ENCODE data around the gene MB.

MB gene

GRCh38 chr22:35581023-35581413, 36.1 kb downstream of the MB start:
- Histone ChIP-seq H3K9ac (ENCODE audit: low read length) (no peak overlapping the region), H3K36me3 (ENCODE audit: control insufficient read depth, insufficient read depth, low read length, severe bottlenecking) (no peaks in the 10 kb centered on the region), H3K9me3 (ENCODE audit: control insufficient read depth, low read length) (no peaks in the 10 kb centered on the region), H3K27me3 (replicated peaks; ENCODE audit: control insufficient read depth, insufficient read depth, low read length) (no peaks in the 10 kb centered on the region), H3K4me1 (ENCODE audit: control insufficient read depth, insufficient read depth, low read length) (no peaks in the 10 kb centered on the region), H3K4me3 (ENCODE audit: low read length) (no peak overlapping the region)
- DNase-seq (ENCODE audit: low read depth), result no peak

- no peaks in the 10 kb centered on the region for H3K4me1 ChIP-seq (ENCODE audit: control insufficient read depth, insufficient read depth, low read length)
- DNase-seq (ENCODE audit: low read depth), result no peak
- no peaks in the 10 kb centered on the region for H3K27me3 ChIP-seq (replicated peaks; ENCODE audit: control insufficient read depth, insufficient read depth, low read length)
- H3K9me3 ChIP-seq (ENCODE audit: control insufficient read depth, low read length), result no peaks in the 10 kb centered on the region
- no peaks in the 10 kb centered on the region for H3K36me3 ChIP-seq (ENCODE audit: control insufficient read depth, insufficient read depth, low read length, severe bottlenecking)
- H3K4me3 ChIP-seq (ENCODE audit: low read length), result no peak overlapping the region
- H3K9ac ChIP-seq (ENCODE audit: low read length), result no peak overlapping the region
Observed at GRCh38 chr22:35580351-35581022, 36.6 kb downstream of the MB start.

- H3K27me3 ChIP-seq (replicated peaks; ENCODE audit: control insufficient read depth, insufficient read depth, low read length), result peaks cover 14% of the 10 kb centered on the region
Observed at GRCh38 chr22:35578836-35579575, 38.1 kb downstream of the MB start.

GRCh38 chr22:35577799-35578659, 39.1 kb downstream of the MB start:
- DNase-seq (ENCODE audit: low read depth), result no peak
- H3K36me3 ChIP-seq (ENCODE audit: control insufficient read depth, insufficient read depth, low read length, severe bottlenecking), result no peaks in the 10 kb centered on the region
- H3K9me3 ChIP-seq (ENCODE audit: control insufficient read depth, low read length), result no peaks in the 10 kb centered on the region
- no peaks in the 10 kb centered on the region for H3K4me1 ChIP-seq (ENCODE audit: control insufficient read depth, insufficient read depth, low read length)
- H3K27me3 ChIP-seq (replicated peaks; ENCODE audit: control insufficient read depth, insufficient read depth, low read length), result peaks cover 14% of the 10 kb centered on the region
- no peak overlapping the region for H3K9ac ChIP-seq (ENCODE audit: low read length)
- no peak overlapping the region for H3K4me3 ChIP-seq (ENCODE audit: low read length)

More at GRCh38 chr22:35578836-35579575, 38.1 kb downstream of the MB start:
- no peak overlapping the region for H3K9ac ChIP-seq (ENCODE audit: low read length)
- DNase-seq (ENCODE audit: low read depth), result no peak
- H3K9me3 ChIP-seq (ENCODE audit: control insufficient read depth, low read length), result no peaks in the 10 kb centered on the region
- H3K36me3 ChIP-seq (ENCODE audit: control insufficient read depth, insufficient read depth, low read length, severe bottlenecking), result no peaks in the 10 kb centered on the region
- no peaks in the 10 kb centered on the region for H3K4me1 ChIP-seq (ENCODE audit: control insufficient read depth, insufficient read depth, low read length)
- no peak overlapping the region for H3K4me3 ChIP-seq (ENCODE audit: low read length)

GRCh38 chr22:35576671-35577070, 40.5 kb downstream of the MB start:
- no peaks in the 10 kb centered on the region for H3K4me1 ChIP-seq (ENCODE audit: control insufficient read depth, insufficient read depth, low read length)
- no peak for DNase-seq (ENCODE audit: low read depth)
- H3K4me3 ChIP-seq (ENCODE audit: low read length), result no peak overlapping the region
- peaks cover 14% of the 10 kb centered on the region for H3K27me3 ChIP-seq (replicated peaks; ENCODE audit: control insufficient read depth, insufficient read depth, low read length)
- H3K36me3 ChIP-seq (ENCODE audit: control insufficient read depth, insufficient read depth, low read length, severe bottlenecking), result no peaks in the 10 kb centered on the region
- no peak overlapping the region for H3K9ac ChIP-seq (ENCODE audit: low read length)
- no peaks in the 10 kb centered on the region for H3K9me3 ChIP-seq (ENCODE audit: control insufficient read depth, low read length)

GRCh38 chr22:35575116-35575748, 41.9 kb downstream of the MB start:
- no peak for DNase-seq (ENCODE audit: low read depth)
- Histone ChIP-seq H3K9me3 (ENCODE audit: control insufficient read depth, low read length) (no peaks in the 10 kb centered on the region), H3K4me3 (ENCODE audit: low read length) (no peak overlapping the region), H3K4me1 (ENCODE audit: control insufficient read depth, insufficient read depth, low read length) (no peaks in the 10 kb centered on the region), H3K36me3 (ENCODE audit: control insufficient read depth, insufficient read depth, low read length, severe bottlenecking) (no peaks in the 10 kb centered on the region), H3K9ac (ENCODE audit: low read length) (no peak overlapping the region), H3K27me3 (replicated peaks; ENCODE audit: control insufficient read depth, insufficient read depth, low read length) (peaks cover 16% of the 10 kb centered on the region)

- no peak overlapping the region for H3K4me3 ChIP-seq (ENCODE audit: low read length)
- no peak overlapping the region for H3K9ac ChIP-seq (ENCODE audit: low read length)
- H3K27me3 ChIP-seq (replicated peaks; ENCODE audit: control insufficient read depth, insufficient read depth, low read length), result peaks cover 23% of the 10 kb centered on the region
- no peak for DNase-seq (ENCODE audit: low read depth)
- no peaks in the 10 kb centered on the region for H3K9me3 ChIP-seq (ENCODE audit: control insufficient read depth, low read length)
- no peaks in the 10 kb centered on the region for H3K36me3 ChIP-seq (ENCODE audit: control insufficient read depth, insufficient read depth, low read length, severe bottlenecking)
- peaks cover 15% of the 10 kb centered on the region for H3K4me1 ChIP-seq (ENCODE audit: control insufficient read depth, insufficient read depth, low read length)
Observed at GRCh38 chr22:35572556-35572955, 44.6 kb downstream of the MB start.

- H3K4me1 ChIP-seq (ENCODE audit: control insufficient read depth, insufficient read depth, low read length), result peaks cover 17% of the 10 kb centered on the region
- no peaks in the 10 kb centered on the region for H3K36me3 ChIP-seq (ENCODE audit: control insufficient read depth, insufficient read depth, low read length, severe bottlenecking)
- no peaks in the 10 kb centered on the region for H3K9me3 ChIP-seq (ENCODE audit: control insufficient read depth, low read length)
- no peak overlapping the region for H3K9ac ChIP-seq (ENCODE audit: low read length)
- no peak for DNase-seq (ENCODE audit: low read depth)
- no peak overlapping the region for H3K4me3 ChIP-seq (ENCODE audit: low read length)
- peaks cover 27% of the 10 kb centered on the region for H3K27me3 ChIP-seq (replicated peaks; ENCODE audit: control insufficient read depth, insufficient read depth, low read length)
Observed at GRCh38 chr22:35570686-35571194, 46.4 kb downstream of the MB start.

GRCh38 chr22:35569916-35570315, 47.2 kb downstream of the MB start:
- H3K4me1 ChIP-seq (ENCODE audit: control insufficient read depth, insufficient read depth, low read length), result peaks cover 23% of the 10 kb centered on the region
- H3K36me3 ChIP-seq (ENCODE audit: control insufficient read depth, insufficient read depth, low read length, severe bottlenecking), result no peaks in the 10 kb centered on the region
- no peak overlapping the region for H3K4me3 ChIP-seq (ENCODE audit: low read length)
- H3K9ac ChIP-seq (ENCODE audit: low read length), result no peak overlapping the region
- H3K27me3 ChIP-seq (replicated peaks; ENCODE audit: control insufficient read depth, insufficient read depth, low read length), result peaks cover 22% of the 10 kb centered on the region
- no peaks in the 10 kb centered on the region for H3K9me3 ChIP-seq (ENCODE audit: control insufficient read depth, low read length)
- DNase-seq (ENCODE audit: low read depth), result no peak

- peak; percentile 31 for DNase-seq (ENCODE audit: low read depth)
Observed at GRCh38 chr22:35568751-35569739, 48.1 kb downstream of the MB start.

More at GRCh38 chr22:35568751-35569739, 48.1 kb downstream of the MB start:
- peak overlapping the region; percentile 9 for H3K9ac ChIP-seq (ENCODE audit: low read length)
- H3K4me3 ChIP-seq (ENCODE audit: low read length), result no peak overlapping the region
- peaks cover 13% of the 10 kb centered on the region for H3K27me3 ChIP-seq (replicated peaks; ENCODE audit: control insufficient read depth, insufficient read depth, low read length)
- H3K36me3 ChIP-seq (ENCODE audit: control insufficient read depth, insufficient read depth, low read length, severe bottlenecking), result no peaks in the 10 kb centered on the region
- H3K4me1 ChIP-seq (ENCODE audit: control insufficient read depth, insufficient read depth, low read length), result peaks cover 23% of the 10 kb centered on the region
- no peaks in the 10 kb centered on the region for H3K9me3 ChIP-seq (ENCODE audit: control insufficient read depth, low read length)

Measured in adipocyte (in vitro differentiated cells).